ENCODE results near the gene GABRB1. TPM values are rescaled to one million over a fixed set of nuclear protein-coding genes. Genes with fewer than 3 reads are reported as not detected.

GABRB1 gene
- total and polyA plus RNA-seq, 2 experiments from 2014 or later = 0.42 to 1.1 TPM

DNA sequence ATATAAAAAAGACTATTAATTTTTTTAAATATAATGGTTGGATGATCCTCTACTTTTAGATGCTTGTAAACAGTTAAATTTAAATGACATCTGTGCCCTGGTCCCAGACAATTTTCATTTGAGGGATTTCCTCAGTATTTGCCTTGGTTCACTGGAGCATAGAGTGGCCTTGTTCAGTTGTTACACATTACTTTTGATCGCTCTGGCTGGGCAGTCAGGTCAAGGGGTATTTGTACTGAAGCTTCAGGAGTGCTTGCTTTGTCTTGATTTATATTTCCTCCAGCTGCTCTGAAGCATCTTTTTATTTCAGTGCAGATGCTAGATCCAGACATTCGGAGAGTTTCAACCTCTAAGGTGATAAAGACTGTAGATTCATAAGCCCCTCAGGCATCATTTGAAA is 382.2 kb downstream of the GABRB1 start:
- Histone ChIP-seq H3K4me1 (ENCODE audit: low read depth) (no peaks in the 10 kb centered on the region), H3K27me3 (no peaks in the 10 kb centered on the region), H3K36me3 (no peaks in the 10 kb centered on the region), H3K9me3 (ENCODE audit: low read depth) (no peaks in the 10 kb centered on the region), H3K4me3 (no peak overlapping the region), H3K27ac (no peak overlapping the region)
- no peak for DNase-seq (ENCODE audit: low read depth in 1 of 2, low spot score in 1 of 2)
- TF ChIP-seq, protein P1, sequence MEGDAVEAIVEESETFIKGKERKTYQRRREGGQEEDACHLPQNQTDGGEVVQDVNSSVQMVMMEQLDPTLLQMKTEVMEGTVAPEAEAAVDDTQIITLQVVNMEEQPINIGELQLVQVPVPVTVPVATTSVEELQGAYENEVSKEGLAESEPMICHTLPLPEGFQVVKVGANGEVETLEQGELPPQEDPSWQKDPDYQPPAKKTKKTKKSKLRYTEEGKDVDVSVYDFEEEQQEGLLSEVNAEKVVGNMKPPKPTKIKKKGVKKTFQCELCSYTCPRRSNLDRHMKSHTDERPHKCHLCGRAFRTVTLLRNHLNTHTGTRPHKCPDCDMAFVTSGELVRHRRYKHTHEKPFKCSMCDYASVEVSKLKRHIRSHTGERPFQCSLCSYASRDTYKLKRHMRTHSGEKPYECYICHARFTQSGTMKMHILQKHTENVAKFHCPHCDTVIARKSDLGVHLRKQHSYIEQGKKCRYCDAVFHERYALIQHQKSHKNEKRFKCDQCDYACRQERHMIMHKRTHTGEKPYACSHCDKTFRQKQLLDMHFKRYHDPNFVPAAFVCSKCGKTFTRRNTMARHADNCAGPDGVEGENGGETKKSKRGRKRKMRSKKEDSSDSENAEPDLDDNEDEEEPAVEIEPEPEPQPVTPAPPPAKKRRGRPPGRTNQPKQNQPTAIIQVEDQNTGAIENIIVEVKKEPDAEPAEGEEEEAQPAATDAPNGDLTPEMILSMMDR (IDR thresholded peaks at IDR 0.05; ENCODE audit: low read depth, low read length) = no peak

DNA sequence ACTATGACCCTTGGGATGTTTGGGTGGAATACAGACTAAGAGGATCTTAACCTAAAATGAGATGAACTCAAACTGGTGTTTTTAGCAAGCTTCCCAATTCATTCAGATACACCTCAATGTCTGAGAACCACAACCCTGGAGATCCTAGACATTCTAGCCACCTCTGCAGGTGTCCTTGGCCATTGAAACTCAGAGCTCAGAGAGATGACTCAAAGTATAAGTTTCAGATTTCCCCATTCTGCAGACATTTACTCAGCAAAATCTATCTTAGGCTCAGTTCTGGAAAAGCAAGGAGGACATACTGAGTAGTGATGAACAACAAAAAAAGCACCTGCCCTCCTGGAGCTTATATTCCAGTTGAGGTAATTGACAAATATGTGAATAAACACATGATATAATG is 384.4 kb downstream of the GABRB1 start:
- H3K4me1 ChIP-seq (ENCODE audit: low read depth) = no peaks in the 10 kb centered on the region
- no peaks in the 10 kb centered on the region for H3K36me3 ChIP-seq
- DNase-seq (ENCODE audit: low read depth in 1 of 2, low spot score in 1 of 2) = no peak
- no peaks in the 10 kb centered on the region for H3K27me3 ChIP-seq
- TF ChIP-seq, protein P1 (IDR thresholded peaks at IDR 0.05; ENCODE audit: low read depth, low read length) = no peak
- H3K9me3 ChIP-seq (ENCODE audit: low read depth) = no peaks in the 10 kb centered on the region
- H3K4me3 ChIP-seq = no peak overlapping the region
- no peak overlapping the region for H3K27ac ChIP-seq

DNA sequence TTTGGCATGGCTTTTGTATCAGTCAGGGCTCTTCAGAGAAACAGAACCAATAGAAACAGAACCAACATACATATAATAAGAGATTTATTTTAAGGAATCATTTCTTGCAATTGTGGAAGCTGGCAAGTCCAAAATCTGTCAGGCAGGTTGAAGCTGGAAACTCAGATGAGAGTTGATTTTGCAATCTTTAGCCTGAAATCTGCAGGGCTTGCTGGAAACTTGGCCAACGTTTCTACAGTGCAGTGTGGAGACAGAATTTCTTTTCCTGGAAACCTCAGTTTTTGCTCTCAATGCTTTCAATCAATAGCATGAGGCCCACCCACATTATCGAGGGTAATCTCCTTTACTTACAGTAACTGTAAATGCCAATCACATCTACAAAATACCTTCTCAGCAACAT is 386.8 kb downstream of the GABRB1 start:
- Histone ChIP-seq H3K27me3 (no peaks in the 10 kb centered on the region), H3K27ac (no peak overlapping the region), H3K4me1 (ENCODE audit: low read depth) (no peaks in the 10 kb centered on the region), H3K9me3 (ENCODE audit: low read depth) (no peaks in the 10 kb centered on the region), H3K4me3 (no peak overlapping the region), H3K36me3 (no peaks in the 10 kb centered on the region)
- DNase-seq (ENCODE audit: low read depth in 1 of 2, low spot score in 1 of 2) = peak in 1 of 2 donors; percentile 5
- TF ChIP-seq, protein P1 (IDR thresholded peaks at IDR 0.05; ENCODE audit: low read depth, low read length) = no peak

DNA sequence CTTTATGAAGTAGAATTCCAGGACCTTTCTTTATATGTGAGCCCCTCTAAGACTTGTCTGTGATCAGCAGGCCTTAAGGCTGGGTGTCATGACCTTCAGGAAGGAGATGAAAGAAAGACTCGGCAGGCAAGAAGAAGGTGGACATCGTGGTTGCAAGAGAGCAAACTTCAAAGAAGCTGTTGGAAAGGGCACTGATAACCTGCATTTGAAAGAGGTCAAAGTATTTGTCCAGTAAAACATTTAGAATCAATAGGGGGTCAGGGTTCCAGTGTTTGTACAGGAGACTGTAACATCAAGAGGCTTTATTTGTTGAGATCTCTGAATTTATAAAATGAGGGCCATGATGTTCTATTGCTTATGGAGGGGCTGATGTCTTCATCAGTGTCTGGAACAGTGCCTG is 387.9 kb downstream of the GABRB1 start:
- no peaks in the 10 kb centered on the region for H3K27me3 ChIP-seq

DNA sequence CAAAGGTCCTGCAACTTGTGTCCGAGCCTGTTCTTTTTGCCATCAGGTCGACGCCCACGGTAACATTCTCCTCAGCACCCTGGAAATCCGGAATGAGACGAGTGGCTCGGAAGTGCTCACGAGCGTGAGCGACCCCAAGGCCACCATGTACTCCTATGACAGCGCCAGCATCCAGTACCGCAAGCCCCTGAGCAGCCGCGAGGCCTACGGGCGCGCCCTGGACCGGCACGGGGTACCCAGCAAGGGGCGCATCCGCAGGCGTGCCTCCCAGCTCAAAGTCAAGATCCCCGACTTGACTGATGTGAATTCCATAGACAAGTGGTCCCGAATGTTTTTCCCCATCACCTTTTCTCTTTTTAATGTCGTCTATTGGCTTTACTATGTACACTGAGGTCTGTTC is 394.3 kb downstream of the GABRB1 start:
- Histone ChIP-seq H3K27ac (no peak overlapping the region), H3K4me3 (no peak overlapping the region), H3K27me3 (no peaks in the 10 kb centered on the region), H3K36me3 (no peaks in the 10 kb centered on the region), H3K9me3 (ENCODE audit: low read depth) (no peaks in the 10 kb centered on the region), H3K4me1 (ENCODE audit: low read depth) (no peaks in the 10 kb centered on the region)
- DNase-seq (ENCODE audit: low read depth in 1 of 2, low spot score in 1 of 2) = no peak
- TF ChIP-seq, protein P1 (IDR thresholded peaks at IDR 0.05; ENCODE audit: low read depth, low read length) = no peak

More for the DNA sequence above, 387.9 kb downstream of the GABRB1 start:
- Histone ChIP-seq H3K9me3 (ENCODE audit: low read depth) (no peaks in the 10 kb centered on the region), H3K36me3 (no peaks in the 10 kb centered on the region), H3K27ac (no peak overlapping the region), H3K4me1 (ENCODE audit: low read depth) (no peaks in the 10 kb centered on the region), H3K4me3 (no peak overlapping the region)
- no peak for DNase-seq (ENCODE audit: low read depth in 1 of 2, low spot score in 1 of 2)
- TF ChIP-seq, protein P1 (IDR thresholded peaks at IDR 0.05; ENCODE audit: low read depth, low read length) = no peak

DNA sequence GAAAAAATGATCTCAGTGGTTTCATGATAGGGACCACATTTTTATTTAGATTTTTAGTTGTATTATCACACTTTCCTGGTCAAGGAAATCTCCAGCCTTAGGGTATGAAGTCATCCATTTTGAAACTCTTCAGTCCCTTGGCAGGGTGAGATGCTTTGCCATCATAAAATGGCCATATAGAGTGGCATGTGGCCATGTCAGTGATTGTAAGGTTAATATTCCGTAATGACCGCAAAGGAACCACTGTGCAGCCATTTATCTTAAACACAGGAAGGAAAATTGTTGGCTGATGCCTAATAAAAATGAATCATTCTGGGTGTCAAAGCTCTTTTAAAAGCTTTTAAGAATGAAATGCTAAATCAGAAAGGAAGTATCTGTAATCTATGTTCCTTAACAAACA is 396.6 kb downstream of the GABRB1 start:
- no peaks in the 10 kb centered on the region for H3K4me1 ChIP-seq (ENCODE audit: low read depth)
- peak in 1 of 2 donors; percentile 44 for DNase-seq (ENCODE audit: low read depth in 1 of 2, low spot score in 1 of 2)
- TF ChIP-seq, protein P1 (IDR thresholded peaks at IDR 0.05; ENCODE audit: low read depth, low read length) = no peak

More for the DNA sequence above, 396.6 kb downstream of the GABRB1 start:
- H3K9me3 ChIP-seq (ENCODE audit: low read depth) = no peaks in the 10 kb centered on the region
- H3K4me3 ChIP-seq = no peak overlapping the region
- no peak overlapping the region for H3K27ac ChIP-seq
- H3K27me3 ChIP-seq = no peaks in the 10 kb centered on the region
- no peaks in the 10 kb centered on the region for H3K36me3 ChIP-seq

Measured in cardiac muscle cell (in vitro differentiated cells and primary cell).